Measurements from ENCODE around the gene AIF1.

AIF1 gene

DNA sequence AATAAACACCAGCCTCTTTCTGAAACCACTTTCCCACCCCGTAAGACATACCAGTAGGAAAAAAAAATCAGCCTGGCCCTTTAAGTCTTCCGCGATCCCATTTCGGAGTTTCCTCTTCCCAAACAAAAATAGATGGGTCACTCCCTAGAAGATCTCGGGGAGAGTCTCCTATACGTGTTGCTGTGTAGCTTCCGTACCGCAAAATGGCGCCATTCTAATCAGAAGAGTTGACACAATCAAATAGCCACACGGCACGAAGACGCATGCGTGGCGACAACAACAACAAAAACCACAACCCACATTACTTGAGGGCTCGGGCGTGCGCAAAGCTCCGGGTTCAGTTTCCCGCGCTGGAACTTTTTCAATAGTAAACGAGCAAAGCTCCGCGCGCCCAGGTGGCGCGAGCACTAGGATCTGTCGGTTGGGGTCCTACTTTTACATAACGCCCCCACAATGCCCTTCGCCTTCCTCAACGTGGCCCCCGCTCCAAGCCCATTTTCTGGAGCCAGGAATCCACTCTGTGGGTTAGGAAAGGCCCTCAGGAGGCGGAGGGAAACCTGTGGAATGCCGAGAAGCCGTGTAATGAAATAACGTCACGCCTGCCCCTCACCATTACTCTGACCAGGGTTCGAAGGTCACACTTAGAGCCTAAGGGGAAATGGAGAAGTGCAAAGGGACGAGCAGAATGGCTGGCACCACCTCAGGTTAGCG lies 49.9 kb downstream of the AIF1 start, which contains the start of gene GPANK1:
GPANK1 (minus strand) TSS at position 208 of the 711 bp plus-strand sequence. CDS start 519 bp downstream, outside the sequence.
- DNase-seq (ENCODE audit: extremely low read depth, low read depth) = peak; percentile 95
- TF ChIP-seq, protein P1, sequence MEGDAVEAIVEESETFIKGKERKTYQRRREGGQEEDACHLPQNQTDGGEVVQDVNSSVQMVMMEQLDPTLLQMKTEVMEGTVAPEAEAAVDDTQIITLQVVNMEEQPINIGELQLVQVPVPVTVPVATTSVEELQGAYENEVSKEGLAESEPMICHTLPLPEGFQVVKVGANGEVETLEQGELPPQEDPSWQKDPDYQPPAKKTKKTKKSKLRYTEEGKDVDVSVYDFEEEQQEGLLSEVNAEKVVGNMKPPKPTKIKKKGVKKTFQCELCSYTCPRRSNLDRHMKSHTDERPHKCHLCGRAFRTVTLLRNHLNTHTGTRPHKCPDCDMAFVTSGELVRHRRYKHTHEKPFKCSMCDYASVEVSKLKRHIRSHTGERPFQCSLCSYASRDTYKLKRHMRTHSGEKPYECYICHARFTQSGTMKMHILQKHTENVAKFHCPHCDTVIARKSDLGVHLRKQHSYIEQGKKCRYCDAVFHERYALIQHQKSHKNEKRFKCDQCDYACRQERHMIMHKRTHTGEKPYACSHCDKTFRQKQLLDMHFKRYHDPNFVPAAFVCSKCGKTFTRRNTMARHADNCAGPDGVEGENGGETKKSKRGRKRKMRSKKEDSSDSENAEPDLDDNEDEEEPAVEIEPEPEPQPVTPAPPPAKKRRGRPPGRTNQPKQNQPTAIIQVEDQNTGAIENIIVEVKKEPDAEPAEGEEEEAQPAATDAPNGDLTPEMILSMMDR (IDR thresholded peaks at IDR 0.05; ENCODE audit: low read depth, low read length, missing control alignments) = no peak
- H3K4me3 ChIP-seq (replicated peaks; ENCODE audit: low read depth, low read length) = peak within 1 kb of the TSS; percentile 97

DNA sequence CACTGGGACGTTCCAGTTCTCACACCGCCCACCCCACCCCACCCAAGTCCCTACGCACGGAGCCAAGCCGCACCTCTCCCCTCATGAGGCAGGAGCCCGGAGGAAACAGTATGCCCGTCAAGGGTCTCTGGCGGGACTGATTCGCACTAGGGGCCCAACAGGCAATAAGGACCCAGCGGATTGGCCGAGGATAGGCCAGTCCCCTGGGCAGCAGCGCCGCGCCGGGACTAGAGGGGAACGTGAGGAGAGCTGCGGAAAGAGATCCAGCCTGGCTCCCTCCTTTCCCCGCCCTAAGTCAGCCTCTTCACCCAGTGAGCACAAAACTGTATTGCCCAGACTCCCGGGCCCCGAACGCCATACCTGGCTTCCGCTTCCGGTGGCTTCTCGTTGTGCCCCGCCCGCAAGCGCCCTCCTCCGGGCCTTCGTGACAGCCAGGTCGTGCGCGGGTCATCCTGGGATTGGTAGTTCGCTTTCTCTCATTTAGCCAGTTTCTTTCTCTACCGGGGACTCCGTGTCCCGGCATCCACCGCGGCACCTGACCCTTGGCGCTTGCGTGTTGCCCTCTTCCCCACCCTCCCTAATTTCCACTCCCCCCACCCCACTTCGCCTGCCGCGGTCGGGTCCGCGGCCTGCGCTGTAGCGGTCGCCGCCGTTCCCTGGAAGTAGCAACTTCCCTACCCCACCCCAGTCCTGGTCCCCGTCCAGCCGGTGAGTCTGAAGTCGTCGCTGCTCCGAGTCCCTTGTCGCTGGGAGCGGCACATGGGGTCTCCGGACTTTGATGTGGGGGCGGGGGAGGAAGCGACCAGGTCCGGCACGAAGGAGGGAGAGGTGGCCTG lies 50.7 kb downstream of the AIF1 start, which contains the start of gene CSNK2B:
CSNK2B (plus strand) TSS at position 580 of the 836 bp plus-strand sequence. CDS start 752 bp downstream, outside the sequence.
- peak within 1 kb of the TSS; percentile 97 for H3K4me3 ChIP-seq (replicated peaks; ENCODE audit: low read depth, low read length)
- DNase-seq (ENCODE audit: extremely low read depth, low read depth) = peak; percentile 91
- TF ChIP-seq, protein P1 (IDR thresholded peaks at IDR 0.05; ENCODE audit: low read depth, low read length, missing control alignments) = no peak

DNA sequence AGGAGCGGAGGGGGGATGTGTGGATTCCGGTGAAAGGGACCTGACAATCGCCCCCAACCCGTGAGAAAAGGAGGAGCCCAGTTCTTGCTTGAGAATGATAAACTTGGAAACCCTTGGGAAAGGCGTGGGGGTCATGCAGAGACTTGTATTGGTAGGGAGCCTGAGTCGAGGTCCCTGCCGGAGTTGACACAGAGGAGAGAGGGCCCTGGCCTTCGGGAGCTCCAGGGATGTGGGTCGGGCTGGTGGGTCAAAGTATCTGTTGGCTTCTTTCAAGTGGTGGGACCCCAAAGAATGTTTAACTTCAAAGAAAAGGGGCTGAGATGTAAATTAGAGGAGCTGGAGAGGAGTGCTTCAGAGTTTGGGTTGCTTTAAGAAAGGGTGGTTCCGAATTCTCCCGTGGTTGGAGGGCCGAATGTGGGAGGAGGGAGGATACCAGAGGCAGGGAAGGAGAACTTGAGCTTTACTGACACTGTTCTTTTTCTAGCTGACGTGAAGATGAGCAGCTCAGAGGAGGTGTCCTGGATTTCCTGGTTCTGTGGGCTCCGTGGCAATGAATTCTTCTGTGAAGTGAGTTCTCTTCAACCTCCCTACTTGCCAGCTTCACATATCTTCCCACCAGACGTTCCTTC lies 51.4 kb downstream of the AIF1 start:
- no peak for DNase-seq (ENCODE audit: extremely low read depth, low read depth)
- peak overlapping the region; percentile 97 for H3K4me3 ChIP-seq (replicated peaks; ENCODE audit: low read depth, low read length)
- TF ChIP-seq, protein P1 (IDR thresholded peaks at IDR 0.05; ENCODE audit: low read depth, low read length, missing control alignments) = no peak
